ENCODE data around the gene RASAL1.

GRCh38 chr12:113091506-113091905 lies 44.1 kb downstream of the RASAL1 start:
- no peak for TF ChIP-seq POLR2AphosphoS5 (IDR thresholded peaks at IDR 0.05; ENCODE audit: low read depth, low read length)
- TF ChIP-seq TAF1 (IDR thresholded peaks at IDR 0.05; ENCODE audit: borderline replicate concordance, low read depth, low read length), result no peak
- no peak for TF ChIP-seq POLR2A (IDR thresholded peaks at IDR 0.05; ENCODE audit: low read depth, low read length)
